SKM-1 (cell line): ENCODE measurements around the gene KRT77.
"Not testable (repeated sequence)": the region's sequence is repeated elsewhere in the genome, so short reads cannot be mapped to it uniquely, and the experiment has no call there.

Source experiments
- DNase-seq: peaks from one replicate; lab custom pipeline; 2025; ENCODE audit not compliant: unreplicated experiment; lab: John Stamatoyannopoulos, UW

The KRT77 gene

DNA sequence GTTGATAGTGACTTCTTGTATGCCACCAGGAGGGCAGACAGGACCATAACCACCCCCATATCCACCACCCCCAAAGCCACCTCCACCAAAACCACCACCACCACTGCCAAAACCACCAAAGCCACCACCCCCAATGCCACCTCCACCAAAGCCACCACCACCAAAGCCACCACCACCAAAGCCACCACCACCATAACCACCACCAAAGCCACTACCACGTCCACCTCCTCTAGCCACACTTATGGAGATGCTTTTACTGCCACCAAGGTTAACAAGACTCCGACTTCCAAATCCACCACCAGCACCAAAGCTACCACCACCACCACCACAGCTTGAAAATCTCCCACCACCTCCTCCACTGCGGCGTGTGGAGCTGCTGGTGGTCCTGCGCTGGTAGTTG, 23.4 kb downstream of the KRT77 start:
- DNase-seq, result no peak

DNA sequence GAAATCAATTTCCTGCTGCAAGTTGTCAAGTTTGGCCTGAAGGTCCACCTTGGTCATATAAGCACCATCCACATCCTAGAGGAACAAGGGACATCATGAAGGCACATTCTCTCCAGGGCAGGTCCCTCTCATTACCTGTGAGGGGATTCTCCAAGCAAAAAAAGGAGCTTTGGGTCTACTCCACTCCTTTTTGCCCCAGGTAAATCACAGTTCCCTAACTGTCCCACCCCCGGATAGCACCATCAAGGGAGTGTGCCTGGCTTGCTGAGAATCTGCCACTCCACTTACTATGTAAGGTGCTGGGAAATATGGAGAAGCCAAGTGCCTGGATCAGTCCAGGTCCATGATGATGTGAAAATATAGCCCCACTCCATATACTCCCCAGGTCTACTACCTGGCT, 25.7 kb downstream of the KRT77 start:
- DNase-seq, result no peak

DNA sequence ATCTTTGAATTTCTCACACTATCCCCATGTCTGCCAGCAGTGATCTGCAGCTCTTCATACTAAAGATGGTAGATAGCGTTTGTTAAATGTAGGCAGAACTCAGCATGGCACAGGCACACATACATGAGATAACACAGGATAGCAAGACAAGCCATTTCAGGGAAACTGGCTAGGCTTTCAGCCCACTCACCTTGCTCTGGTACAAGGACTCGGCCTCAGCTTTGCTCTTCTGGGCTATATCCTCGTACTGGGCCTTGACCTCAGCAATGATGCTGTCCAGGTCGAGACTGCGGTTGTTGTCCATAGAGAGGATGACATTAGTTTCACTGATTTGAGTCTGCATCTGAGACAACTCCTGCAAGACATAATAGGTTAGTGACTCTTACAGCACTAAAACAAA, 26.2 kb downstream of the KRT77 start:
- no peak for DNase-seq

DNA sequence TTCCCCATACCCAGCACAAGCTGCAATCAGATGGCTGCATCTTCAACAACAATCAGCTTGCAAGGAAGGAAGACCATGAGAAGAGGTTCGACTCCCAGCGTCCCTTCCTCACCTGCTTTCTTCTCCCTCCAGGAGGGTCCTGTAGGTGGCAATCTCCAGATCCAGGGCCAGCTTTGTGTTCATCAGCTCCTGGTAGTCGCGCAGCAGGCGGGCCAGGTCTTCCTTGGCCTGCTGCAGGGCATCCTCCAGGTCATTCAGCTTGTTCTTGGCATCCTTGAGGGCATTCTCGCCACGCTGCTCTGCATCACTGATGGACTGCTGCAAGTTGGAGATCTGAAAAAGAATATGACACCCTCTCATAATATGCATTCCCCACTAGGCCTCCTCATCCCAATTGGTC, 27.2 kb downstream of the KRT77 start:
- no peak for DNase-seq

DNA sequence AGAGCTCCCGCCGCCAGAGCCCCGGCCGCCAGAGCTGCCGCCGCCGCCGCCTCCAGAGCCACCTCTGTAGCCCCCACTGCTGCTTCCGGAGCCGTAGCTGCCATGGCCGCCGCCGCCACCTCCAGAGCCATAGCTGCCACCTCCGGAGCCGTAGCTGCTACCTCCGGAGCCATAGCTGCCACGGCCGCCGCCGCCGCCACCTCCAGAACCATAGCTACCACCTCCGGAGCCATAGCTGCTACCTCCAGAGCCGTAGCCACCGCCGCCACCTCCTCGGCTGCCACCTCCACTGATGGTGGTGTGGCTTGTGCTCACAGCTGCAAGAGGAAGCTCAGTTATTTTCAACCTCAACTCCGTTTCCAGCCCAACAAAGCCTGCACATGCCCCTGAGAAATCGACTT, 28.0 kb downstream of the KRT77 start:
- no peak for DNase-seq

DNA sequence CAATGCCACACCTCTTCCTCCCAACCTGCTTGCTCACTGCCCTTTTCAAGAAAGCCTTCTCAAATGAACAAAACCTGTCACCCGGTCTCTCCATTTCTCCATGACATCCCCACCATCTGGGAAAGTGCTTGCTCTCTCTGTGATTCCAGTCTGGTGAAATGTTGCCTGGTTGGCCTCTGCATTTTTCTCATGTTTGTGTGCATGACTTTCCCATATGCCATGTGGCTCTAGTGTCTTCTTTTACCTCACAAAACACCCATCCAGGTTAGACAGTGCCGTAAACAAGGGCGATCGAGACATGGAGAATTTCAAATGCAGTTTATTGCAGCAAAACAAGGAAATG, 28.9 kb downstream of the KRT77 start:
- no peak for DNase-seq

DNA sequence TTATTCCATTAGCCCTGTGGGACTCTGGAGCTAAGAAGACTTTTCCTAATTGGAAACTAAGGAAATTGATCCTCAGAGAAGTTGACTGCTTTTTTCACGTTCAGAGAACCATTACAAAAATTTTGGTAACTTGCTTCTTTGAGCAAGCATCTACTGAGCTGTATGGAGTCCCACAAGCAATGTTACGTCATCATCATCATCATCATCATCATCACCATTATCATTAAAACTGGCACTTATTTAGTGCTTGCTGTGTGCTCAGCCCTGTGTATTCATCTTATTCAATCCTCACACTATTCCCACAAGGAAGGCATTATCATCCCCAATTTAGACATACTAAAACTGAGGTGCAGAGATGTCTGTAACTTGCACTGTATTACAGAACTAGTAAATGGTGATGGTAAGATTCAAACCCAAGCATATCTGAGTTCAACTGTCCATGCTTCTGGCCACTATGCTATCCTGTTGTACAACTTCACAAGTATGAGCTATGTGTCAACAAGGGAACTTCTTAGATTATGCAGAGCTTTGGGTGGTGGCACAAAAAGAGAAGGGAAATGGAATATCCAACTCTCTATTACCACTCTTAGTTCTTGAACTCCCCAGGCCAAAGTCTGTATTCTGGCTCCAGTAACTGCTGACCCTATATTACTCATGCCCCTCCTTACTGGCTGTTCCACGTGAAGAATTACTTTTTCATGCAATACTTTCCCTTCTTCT, 29.5 kb downstream of the KRT77 start:
- DNase-seq, result no peak

DNA sequence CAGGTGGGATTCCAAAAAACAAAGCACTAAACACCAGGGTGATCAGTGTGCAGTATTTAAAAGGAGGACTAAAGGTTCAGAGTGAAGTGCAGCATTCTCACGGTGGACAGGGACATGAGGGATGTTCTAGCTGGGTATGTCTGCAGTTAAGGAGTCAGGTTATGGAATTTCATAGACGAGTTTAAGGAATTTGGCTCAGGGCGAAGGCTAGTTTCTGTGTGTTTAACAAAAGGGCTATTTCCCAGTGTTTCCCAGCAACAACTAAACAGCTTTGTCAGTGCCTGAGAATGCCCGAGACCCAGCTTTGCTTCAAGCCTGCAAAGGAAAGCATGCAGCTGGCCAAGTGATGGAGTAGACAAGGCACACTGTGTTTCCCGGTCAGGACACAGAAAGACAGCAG, 30.1 kb downstream of the KRT77 start:
- no peak for DNase-seq

DNA sequence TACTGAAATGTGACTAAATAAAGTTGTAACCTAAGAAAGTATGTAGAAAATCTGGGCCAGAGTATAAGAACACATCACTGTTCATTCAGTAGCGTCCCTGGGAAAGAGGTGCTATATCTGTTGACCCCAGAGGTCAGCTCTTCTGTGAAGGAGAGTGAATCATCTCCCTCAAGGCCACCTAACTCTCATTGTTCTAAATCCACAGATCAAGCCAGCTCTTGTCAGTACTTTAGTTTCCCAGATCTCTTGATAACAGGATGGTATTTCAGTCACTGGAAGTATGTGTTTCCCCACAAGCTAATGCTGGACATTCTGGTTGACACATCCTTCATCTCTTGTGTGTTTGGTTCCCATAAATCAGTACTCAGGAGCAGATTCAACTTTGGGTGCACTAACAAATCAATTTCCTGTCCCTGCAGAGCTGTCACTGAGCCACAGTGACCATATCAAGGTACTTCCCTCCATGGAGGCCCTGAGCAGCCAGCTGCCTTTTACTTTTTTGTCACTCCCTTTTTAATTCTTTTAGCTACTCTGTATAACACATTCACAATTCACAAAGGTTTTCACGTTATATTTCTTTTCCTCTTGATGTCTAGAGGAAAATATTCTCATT, 30.9 kb downstream of the KRT77 start:
- DNase-seq, result no peak

DNA sequence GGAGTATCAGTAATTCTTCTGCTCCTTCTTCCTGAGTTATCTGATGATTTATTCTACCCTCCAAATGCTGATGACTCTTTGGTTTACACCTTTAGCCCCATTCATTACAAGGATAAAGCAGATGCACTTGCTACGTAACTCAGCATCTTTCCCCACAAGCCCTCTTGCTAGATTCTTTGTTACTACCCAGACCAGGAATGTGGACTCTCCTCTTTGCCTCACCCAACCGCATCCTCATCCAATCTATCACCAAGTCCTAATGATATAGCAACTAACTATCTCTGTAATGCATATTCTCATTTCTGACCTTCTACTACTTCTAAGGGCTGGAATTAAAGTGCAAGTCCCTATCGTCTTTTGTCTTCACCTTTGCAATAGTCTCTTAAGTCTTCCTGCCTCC, 32.4 kb downstream of the KRT77 start:
- no peak for DNase-seq

DNA sequence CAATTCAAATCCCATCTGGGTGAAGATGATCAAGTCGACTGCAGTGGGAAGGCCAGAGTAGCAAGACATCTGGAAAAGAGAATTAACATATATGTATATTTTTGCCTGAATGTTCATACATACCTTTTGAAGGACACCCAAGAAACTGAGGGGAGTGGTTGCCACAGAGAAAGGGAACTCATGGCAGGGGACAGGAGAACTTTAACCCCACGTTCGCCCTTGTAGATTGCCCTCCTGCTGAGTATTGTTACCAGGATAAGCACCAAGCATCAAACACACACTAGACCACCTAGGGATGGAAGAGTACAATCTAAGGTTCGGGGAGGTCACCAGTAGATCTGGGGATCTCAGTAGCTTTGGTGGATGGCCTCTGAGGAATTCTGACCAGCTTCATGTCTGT, 32.8 kb downstream of the KRT77 start:
- no peak for DNase-seq

DNA sequence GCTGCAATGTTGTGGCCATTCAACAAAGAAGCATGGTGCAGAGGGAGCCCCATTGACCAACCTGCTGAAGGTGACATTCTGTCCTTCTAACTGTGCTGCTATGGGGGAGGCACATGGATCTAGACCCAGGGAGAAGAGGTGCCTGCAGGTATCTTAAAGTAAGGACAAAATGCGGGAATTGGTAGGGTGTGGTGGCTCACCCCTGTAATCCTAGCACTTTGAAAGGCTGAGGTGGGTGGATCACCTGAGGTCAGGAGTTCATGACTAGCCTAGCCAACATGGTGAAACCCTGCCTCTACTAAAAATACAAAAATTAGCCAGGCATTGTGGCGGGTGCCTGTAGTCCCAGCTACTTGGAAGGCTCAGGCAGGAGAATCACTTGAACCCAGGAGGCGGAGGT, 33.4 kb downstream of the KRT77 start:
- DNase-seq, result not testable (repeated sequence)

DNA sequence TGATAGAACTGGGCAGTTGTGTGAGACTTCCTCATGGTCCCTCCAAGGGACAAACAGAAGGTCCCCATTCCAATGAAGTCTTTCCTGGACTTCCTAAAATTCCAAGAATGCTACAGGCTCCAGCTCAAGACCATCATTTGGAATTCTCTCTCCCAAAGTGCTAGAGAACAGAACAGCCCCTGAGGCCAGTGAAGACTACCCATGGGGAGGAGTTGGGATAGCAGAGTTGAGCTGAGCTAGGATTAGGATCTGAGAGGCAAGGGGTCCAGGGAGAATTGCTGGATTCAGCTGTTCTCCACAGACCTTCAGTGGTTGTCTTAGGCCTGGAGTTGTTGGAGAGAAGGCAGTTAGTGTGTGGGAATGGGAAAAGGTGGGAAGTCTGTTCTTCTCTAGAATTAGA, 33.9 kb downstream of the KRT77 start:
- no peak for DNase-seq

DNA sequence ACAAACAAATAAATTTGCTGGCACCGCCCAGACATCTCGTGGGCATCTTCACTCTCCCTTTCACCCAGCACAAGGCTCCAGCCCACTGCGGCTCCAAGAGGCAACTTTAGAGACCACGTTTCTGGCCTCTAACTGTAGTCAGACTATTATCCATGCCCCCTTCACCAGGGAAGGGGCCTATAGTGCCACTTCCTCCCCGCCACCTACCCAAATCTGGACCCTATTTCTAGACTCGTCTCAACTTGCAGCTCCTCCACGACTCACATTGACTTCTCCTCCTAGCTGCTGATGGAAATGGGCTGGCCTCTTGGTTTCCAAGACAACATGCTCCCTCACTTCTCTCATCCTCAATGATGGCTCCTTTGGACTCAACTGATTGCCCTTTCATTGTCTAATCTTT, 35.4 kb downstream of the KRT77 start:
- no peak for DNase-seq

DNA sequence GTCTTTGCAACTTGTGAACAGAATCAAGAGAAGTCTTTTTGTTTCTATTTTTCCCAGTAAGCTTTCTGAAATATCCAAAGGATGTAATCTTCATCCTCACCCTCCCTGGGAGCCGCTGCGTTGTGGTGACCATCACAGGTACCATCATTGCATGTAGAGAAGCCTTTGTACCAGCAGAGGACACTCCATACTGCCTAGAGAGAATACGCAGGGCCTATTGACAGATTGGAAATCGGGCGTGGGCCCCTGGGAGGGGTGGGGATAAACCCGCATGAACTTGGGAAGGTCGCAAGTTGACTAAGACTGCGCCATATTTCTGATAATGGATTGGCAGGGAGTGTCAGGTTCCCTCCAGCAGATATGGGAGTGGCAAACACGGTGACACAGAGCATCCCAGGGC, 35.8 kb downstream of the KRT77 start:
- DNase-seq, result no peak

DNA sequence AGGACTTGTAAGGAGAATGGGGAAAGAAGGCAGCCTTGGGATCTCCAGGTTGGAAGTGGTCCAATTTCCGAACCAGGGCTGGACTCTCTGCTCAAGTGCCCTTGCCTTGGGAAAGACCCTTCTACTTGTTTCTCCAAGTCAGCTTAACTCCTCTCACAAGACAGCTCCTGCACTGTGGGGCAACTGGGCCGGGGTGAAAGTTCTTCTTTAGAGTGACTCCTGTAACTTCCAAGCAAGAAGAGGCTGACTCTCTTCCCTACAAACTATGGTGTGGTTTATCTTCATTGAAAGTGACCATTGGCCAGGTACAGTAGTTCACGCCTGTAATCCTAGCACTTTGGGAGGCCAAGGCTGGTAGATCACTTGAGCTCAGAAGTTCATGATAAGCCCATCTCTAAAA, 36.9 kb downstream of the KRT77 start:
- DNase-seq, result no peak

DNA sequence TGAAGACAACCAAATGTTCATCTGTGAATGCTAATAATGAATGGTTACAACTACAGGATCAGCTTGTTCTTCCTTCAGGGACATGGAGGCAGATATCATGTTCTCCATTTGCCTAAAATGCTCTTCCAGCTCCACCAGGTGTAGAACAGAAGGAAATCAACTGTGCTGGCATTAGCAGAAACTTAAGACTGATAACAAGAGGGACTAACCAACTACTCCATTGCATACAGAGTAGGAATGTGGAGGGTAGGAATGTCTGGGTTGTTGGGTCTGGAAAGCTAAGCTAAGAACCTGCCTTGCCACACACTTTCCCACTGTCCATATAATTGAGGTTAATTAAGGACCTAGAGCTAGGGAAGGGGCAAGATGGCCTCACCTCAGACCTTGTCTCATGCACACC, 39.9 kb downstream of the KRT77 start:
- DNase-seq, result no peak

DNA sequence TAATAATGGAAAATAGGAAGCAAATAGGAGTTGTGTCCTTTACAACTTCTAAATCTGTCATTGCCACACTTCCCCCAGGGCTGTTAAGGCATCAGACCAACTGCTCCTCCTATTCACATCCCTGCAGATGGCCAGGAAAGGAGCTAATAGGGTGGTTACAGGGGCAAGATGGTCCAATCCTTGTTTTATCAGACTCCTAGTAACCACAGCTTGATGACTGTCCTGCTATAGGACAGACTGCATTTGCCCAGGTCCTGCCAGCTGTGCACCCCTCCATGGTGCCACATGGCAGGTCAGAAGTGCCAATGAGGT, 40.5 kb downstream of the KRT77 start:
- DNase-seq, result no peak

DNA sequence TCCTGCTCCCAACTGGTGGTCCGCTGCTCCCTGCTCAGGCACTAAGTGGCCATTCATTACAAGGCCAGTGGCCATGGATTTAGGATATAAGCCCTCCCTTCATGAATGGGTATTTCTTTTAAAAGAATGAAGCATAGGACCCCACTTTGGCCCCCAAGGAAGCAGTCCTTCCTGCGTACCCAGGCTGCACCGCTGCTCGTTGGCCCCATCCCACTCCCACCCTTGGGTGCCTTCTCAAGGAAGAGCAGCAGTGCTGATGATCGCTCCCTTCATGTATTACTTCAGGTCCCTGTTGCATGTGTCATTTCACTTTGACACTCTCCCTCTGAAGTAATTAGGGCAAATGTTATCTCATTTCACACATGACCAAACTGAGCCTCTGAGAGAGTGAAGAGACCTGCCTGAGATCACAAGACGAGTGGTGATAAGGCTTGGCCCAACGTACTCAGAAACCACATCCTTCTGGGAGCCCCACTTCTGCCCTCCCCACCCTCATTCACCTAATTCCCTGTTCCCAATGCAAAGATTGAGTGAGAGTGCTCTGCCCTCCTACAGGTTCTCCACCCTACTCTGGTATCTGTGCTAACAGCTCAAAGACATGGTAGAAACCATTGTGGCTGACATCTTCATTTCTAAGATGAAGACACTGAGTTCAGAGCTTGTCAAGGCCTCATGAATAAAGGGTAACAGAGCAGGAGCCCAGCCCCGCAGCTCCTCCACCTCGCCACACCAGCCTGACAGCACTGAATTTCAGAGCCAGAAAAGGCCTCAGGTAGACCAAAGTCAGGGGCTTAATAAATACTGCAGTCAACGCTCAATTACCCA, 41.0 kb downstream of the KRT77 start:
- no peak for DNase-seq

DNA sequence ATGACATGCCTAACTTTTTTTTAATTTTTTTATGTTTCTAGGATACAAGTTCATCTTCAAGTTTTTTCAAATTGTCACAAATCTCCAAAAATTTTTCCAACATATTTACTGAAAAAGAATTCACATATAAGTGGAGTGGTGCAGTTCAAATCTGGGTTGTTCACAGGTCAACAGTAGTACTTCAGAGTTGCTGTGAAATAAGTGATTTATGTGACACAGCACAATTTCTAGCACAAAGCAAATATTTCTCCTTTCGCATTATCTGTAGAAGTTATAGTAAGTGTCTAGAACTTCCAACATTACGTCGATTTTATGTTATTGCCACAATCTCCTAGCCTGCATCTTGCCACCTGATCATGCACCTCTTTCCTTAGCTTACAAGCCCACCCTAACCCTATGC, 41.7 kb downstream of the KRT77 start:
- DNase-seq, result no peak

DNA sequence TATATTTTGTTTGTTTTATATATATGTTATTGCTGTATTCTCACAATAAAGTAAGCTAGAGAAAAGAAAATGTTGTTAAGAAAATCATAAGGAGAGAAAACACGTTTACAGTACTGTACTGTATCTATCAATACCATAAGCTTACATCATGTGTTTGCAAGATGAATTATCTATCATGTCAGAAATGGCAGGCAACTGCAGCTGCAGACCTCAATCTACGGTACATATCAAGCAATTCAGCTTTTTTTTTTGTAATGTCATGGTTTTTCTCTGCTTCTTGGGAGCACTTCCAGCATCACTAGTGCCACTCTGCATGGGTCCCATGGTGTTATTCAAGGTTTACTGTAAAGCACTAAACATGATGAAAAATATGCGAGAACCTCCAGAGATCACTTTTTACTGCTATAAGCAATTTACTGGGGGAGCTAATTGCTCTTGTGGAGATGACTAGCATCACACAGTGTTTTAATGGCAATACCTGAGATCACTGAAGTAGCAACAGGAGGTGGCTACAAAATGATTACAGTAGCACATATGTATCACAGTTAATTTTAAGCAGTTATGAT, 42.3 kb downstream of the KRT77 start:
- DNase-seq, result no peak

DNA sequence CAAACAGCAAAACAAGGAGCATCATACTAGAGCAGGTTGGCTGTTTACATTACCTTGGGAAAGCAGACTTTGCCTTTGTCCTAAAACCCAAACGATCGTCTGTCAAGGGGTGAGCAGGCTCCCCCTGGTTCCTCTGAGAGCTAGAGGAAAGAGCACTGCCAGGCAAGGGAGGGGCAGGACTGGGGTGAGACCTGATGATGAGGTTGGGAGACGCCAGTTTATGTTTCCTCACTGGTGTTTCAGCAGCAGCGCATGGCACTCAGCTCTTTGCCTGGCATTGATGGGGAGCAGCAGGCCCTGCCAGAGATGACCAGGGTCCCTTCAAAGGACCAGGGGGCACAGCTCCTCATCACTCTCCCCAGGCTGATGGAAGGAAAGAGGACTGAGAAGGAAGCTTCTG, 43.4 kb downstream of the KRT77 start:
- no peak for DNase-seq
